Stimulated activated naive CD8-positive, alpha-beta T cell treated with anti-CD3 and anti-CD28 coated beads, Interleukin-15, Interleukin-2, amounts not matched to agents 100 ng/mL and 50 ng/mL, for 24 hours (primary cell): ENCODE results near the gene CPLX3.
A peak's percentile ranks its signal among the peaks of the same experiment; 100 is the strongest.

ENCODE experiments used
- H3K27ac Mint-ChIP-seq: one replicate; pipeline ENCODE4 v1.8.0; 2021; ENCODE audit warnings: mild to moderate bottlenecking, mixed read lengths
- H3K27me3 Mint-ChIP-seq: one replicate; pipeline ENCODE4 v1.8.0; 2021; ENCODE audit warnings: mixed read lengths
- H3K36me3 Mint-ChIP-seq: one replicate; pipeline ENCODE4 v1.8.0; 2021; ENCODE audit warnings: low read depth, mixed read lengths
- H3K4me1 Mint-ChIP-seq: one replicate; pipeline ENCODE4 v1.8.0; 2021; ENCODE audit warnings: low read depth, mixed read lengths
- H3K4me3 Mint-ChIP-seq: one replicate; pipeline ENCODE4 v1.8.0; 2021; ENCODE audit warnings: mild to moderate bottlenecking, mixed read lengths
- H3K9me3 Mint-ChIP-seq: one replicate; pipeline ENCODE4 v1.8.0; 2021; ENCODE audit warnings: mixed read lengths

Gene CPLX3

GRCh38 chr15:74826364-74826819, at the start of gene CPLX3:
Gene CPLX3, plus strand, starts transcription at chr15:74826627. Its CDS starts 77 bp downstream, at chr15:74826704.
- Mint-ChIP-seq H3K27ac (no peak within 1 kb of the TSS), H3K4me1 (peaks cover 3% of the 10 kb centered on the region), H3K9me3 (no peaks in the 10 kb centered on the region), H3K27me3 (peaks cover 31% of the 10 kb centered on the region), H3K36me3 (no peaks in the 10 kb centered on the region), H3K4me3 (no peak within 1 kb of the TSS)

- Mint-ChIP-seq H3K4me1 (peaks cover 86% of the 10 kb centered on the region), H3K27me3 (no peaks in the 10 kb centered on the region), H3K9me3 (no peaks in the 10 kb centered on the region), H3K36me3 (no peaks in the 10 kb centered on the region), H3K4me3 (peak overlapping the region; percentile 67), H3K27ac (peak overlapping the region; percentile 96)
These were observed 49.3 kb upstream of the CPLX3 start for GRCh38 chr15:74776821-74777768.

GRCh38 chr15:74777769-74778598, 48.4 kb upstream of the CPLX3 start:
- H3K4me1 Mint-ChIP-seq = peaks cover 79% of the 10 kb centered on the region
- H3K27ac Mint-ChIP-seq = peak overlapping the region; percentile 96
- no peaks in the 10 kb centered on the region for H3K27me3 Mint-ChIP-seq
- no peaks in the 10 kb centered on the region for H3K9me3 Mint-ChIP-seq
- peaks cover under 1% of the 10 kb centered on the region for H3K36me3 Mint-ChIP-seq
- peak overlapping the region; percentile 67 for H3K4me3 Mint-ChIP-seq

GRCh38 chr15:74778599-74778970, 47.8 kb upstream of the CPLX3 start:
- no peaks in the 10 kb centered on the region for H3K9me3 Mint-ChIP-seq
- H3K27ac Mint-ChIP-seq = peak overlapping the region; percentile 96
- peaks cover 73% of the 10 kb centered on the region for H3K4me1 Mint-ChIP-seq
- H3K36me3 Mint-ChIP-seq = peaks cover 6% of the 10 kb centered on the region
- no peak overlapping the region for H3K4me3 Mint-ChIP-seq
- no peaks in the 10 kb centered on the region for H3K27me3 Mint-ChIP-seq

- peak overlapping the region; percentile 27 for H3K4me3 Mint-ChIP-seq
- peaks cover 67% of the 10 kb centered on the region for H3K4me1 Mint-ChIP-seq
- H3K27me3 Mint-ChIP-seq = no peaks in the 10 kb centered on the region
- peaks cover 10% of the 10 kb centered on the region for H3K36me3 Mint-ChIP-seq
- peak overlapping the region; percentile 96 for H3K27ac Mint-ChIP-seq
- H3K9me3 Mint-ChIP-seq = no peaks in the 10 kb centered on the region
These were observed 47.2 kb upstream of the CPLX3 start for GRCh38 chr15:74779162-74779648.

GRCh38 chr15:74780523-74781430, 45.6 kb upstream of the CPLX3 start:
- Mint-ChIP-seq H3K4me3 (peak overlapping the region; percentile 91), H3K9me3 (no peaks in the 10 kb centered on the region), H3K27ac (peak overlapping the region; percentile 96), H3K36me3 (peaks cover 21% of the 10 kb centered on the region), H3K4me1 (peaks cover 71% of the 10 kb centered on the region), H3K27me3 (no peaks in the 10 kb centered on the region)

- Mint-ChIP-seq H3K36me3 (peaks cover 23% of the 10 kb centered on the region), H3K9me3 (no peaks in the 10 kb centered on the region), H3K4me3 (peak within 1 kb of the TSS; percentile 91)
These were observed 44.8 kb upstream of the CPLX3 start, which contains the start of gene CSK for GRCh38 chr15:74781431-74782258. Gene CSK, plus strand, starts transcription at chr15:74782080. Its CDS starts 16,218 bp downstream, at chr15:74798298.

GRCh38 chr15:74782259-74783071, 44.0 kb upstream of the CPLX3 start:
- H3K4me1 Mint-ChIP-seq = peaks cover 72% of the 10 kb centered on the region
- H3K27ac Mint-ChIP-seq = peak overlapping the region; percentile 95
- peak overlapping the region; percentile 86 for H3K4me3 Mint-ChIP-seq
- H3K27me3 Mint-ChIP-seq = no peaks in the 10 kb centered on the region
- H3K36me3 Mint-ChIP-seq = peaks cover 28% of the 10 kb centered on the region
- no peaks in the 10 kb centered on the region for H3K9me3 Mint-ChIP-seq

More at GRCh38 chr15:74781431-74782258, 44.8 kb upstream of the CPLX3 start, which contains the start of gene CSK:
- Mint-ChIP-seq H3K27ac (peak within 1 kb of the TSS; percentile 96), H3K4me1 (peaks cover 72% of the 10 kb centered on the region), H3K27me3 (no peaks in the 10 kb centered on the region)

- no peaks in the 10 kb centered on the region for H3K9me3 Mint-ChIP-seq
- H3K27me3 Mint-ChIP-seq = no peaks in the 10 kb centered on the region
- peak overlapping the region; percentile 86 for H3K4me3 Mint-ChIP-seq
- peaks cover 72% of the 10 kb centered on the region for H3K4me1 Mint-ChIP-seq
- H3K36me3 Mint-ChIP-seq = peaks cover 33% of the 10 kb centered on the region
- H3K27ac Mint-ChIP-seq = peak overlapping the region; percentile 95
These were observed 43.2 kb upstream of the CPLX3 start for GRCh38 chr15:74783072-74783807.

GRCh38 chr15:74783808-74784175, 42.6 kb upstream of the CPLX3 start:
- peak overlapping the region; percentile 95 for H3K27ac Mint-ChIP-seq
- H3K27me3 Mint-ChIP-seq = no peaks in the 10 kb centered on the region
- H3K36me3 Mint-ChIP-seq = peaks cover 36% of the 10 kb centered on the region

GRCh38 chr15:74784426-74785193, 41.8 kb upstream of the CPLX3 start:
- Mint-ChIP-seq H3K4me1 (peaks cover 72% of the 10 kb centered on the region), H3K27me3 (no peaks in the 10 kb centered on the region), H3K36me3 (peaks cover 43% of the 10 kb centered on the region), H3K27ac (peak overlapping the region; percentile 95), H3K9me3 (no peaks in the 10 kb centered on the region), H3K4me3 (peak overlapping the region; percentile 86)

More at GRCh38 chr15:74783808-74784175, 42.6 kb upstream of the CPLX3 start:
- peak overlapping the region; percentile 86 for H3K4me3 Mint-ChIP-seq
- H3K4me1 Mint-ChIP-seq = peaks cover 72% of the 10 kb centered on the region
- no peaks in the 10 kb centered on the region for H3K9me3 Mint-ChIP-seq
